ENCODE data around the gene KLHL13. TPM values are rescaled to one million over a fixed set of nuclear protein-coding genes. Genes with fewer than 3 reads are reported as not detected.

Gene KLHL13
- total and polyA plus RNA-seq, 2 of the 8 experiments (the other 6 are each of a cell fraction or from before 2014, with no cell fraction given), result 6.4 to 12.8 TPM

- H3K14ac ChIP-seq (ENCODE audit: insufficient read length), result no peak overlapping the region
- no peak overlapping the region for H2BK5ac ChIP-seq (ENCODE audit: low read depth, low read length)
- TF ChIP-seq SP1 (IDR thresholded peaks at IDR 0.05; ENCODE audit: low read depth, low read length), result no peak
Observed at GRCh38 chrX:117973110-117973807, 143.4 kb downstream of the KLHL13 start.

More at GRCh38 chrX:117973110-117973807, 143.4 kb downstream of the KLHL13 start:
- ChIA-PET CTCF (ENCODE audit: partially characterized antibody) (interaction anchor here (0.6 to 1.6 kb wide), 3 partner anchors 10 to 301 kb away, joined by 3 to 6 read pairs (median 3); no protein-coding TSS in a partner anchor), POLR2A (ENCODE audit: partially characterized antibody) (no interaction called here)
- Histone ChIP-seq H3K9me3 (ENCODE audit: insufficient read depth in 2 of 2, low read depth in 1 of 2, low read length in 1 of 2) (no peaks in the 10 kb centered on the region), H3K36me3 (ENCODE audit: control insufficient read depth in 2 of 4, insufficient read depth in 4 of 4, low read length in 3 of 4) (no peaks in the 10 kb centered on the region), H2BK20ac (ENCODE audit: low read length) (no peak overlapping the region), H3K4me1 (replicated peaks in 1 of 4; ENCODE audit: control insufficient read depth in 3 of 4, insufficient read depth in 4 of 4, low read length in 3 of 4) (peaks cover 0 to 4% (median 0%) of the 10 kb centered on the region in 4 experiments; a peak in 1 of 7 replicates), H3K79me2 (ENCODE audit: control insufficient read depth in 1 of 2, insufficient read depth in 2 of 2, low read length in 2 of 2) (no peaks in the 10 kb centered on the region), H3K27ac (ENCODE audit: low read depth, low read length) (no peak overlapping the region), H3K4me3 (ENCODE audit: extremely low read depth in 1 of 4, insufficient read depth in 2 of 4, low read depth in 3 of 4, low read length in 4 of 4) (peak overlapping the region in 1 of 4 experiments; percentile 7; a peak in 1 of 8 replicates), H4K20me1 (replicated peaks in 1 of 2; ENCODE audit: control insufficient read depth in 1 of 2, insufficient read depth in 2 of 2, low read length in 2 of 2) (no peaks in the 10 kb centered on the region), H2AFZ (ENCODE audit: low read length) (no peak overlapping the region), H3K4ac (replicated peaks; ENCODE audit: insufficient read length, low read depth, low read length) (no peak overlapping the region), H3K4me2 (ENCODE audit: insufficient read depth in 1 of 2, low read depth in 2 of 2, low read length in 2 of 2) (peak overlapping the region; percentile 37 to 41; a peak in 2 of 4 replicates), H4K91ac (replicated peaks; ENCODE audit: insufficient read length, low read length) (no peak overlapping the region), H2AK5ac (ENCODE audit: low read depth, low read length) (no peak overlapping the region), H3K56ac (replicated peaks; ENCODE audit: insufficient read length, low read depth, low read length) (no peak overlapping the region), H2BK12ac (ENCODE audit: low read depth, low read length) (no peak overlapping the region), H4K8ac (ENCODE audit: extremely low read depth, insufficient read depth, low read length) (no peak overlapping the region), H3K23ac (ENCODE audit: insufficient read length) (no peak overlapping the region), H2BK15ac (ENCODE audit: low read length) (no peak overlapping the region), H2BK120ac (replicated peaks; ENCODE audit: low read depth, low read length) (no peak overlapping the region), H3K9ac (replicated peaks in 1 of 4; ENCODE audit: extremely low read depth in 1 of 4, low read depth in 3 of 4, low read length in 3 of 4) (no peak overlapping the region), H3K18ac (ENCODE audit: extremely low read depth, low read length) (no peak overlapping the region), H4K5ac (ENCODE audit: insufficient read length, low read depth, low read length) (no peak overlapping the region), H3K79me1 (ENCODE audit: low read depth, low read length) (no peaks in the 10 kb centered on the region), H3K23me2 (ENCODE audit: low read depth, low read length) (no peaks in the 10 kb centered on the region), H3K27me3 (replicated peaks in 1 of 4; ENCODE audit: control insufficient read depth in 3 of 4, extremely low read depth in 1 of 4, insufficient read depth in 3 of 4, low read length in 3 of 4) (no peaks in the 10 kb centered on the region)
- FAIRE-seq (no peak), DNase-seq (ENCODE audit: low read depth in 1 of 2, low spot score in 2 of 2) (no peak)
- WGBS, 2 experiments (ENCODE audit: extremely low coverage in 1 of 2, insufficient coverage in 1 of 2, insufficient read length in 1 of 2, insufficient replicate concordance in 2 of 2, low coverage in 1 of 2, low lambda C conversion rate in 2 of 2, missing lambda C conversion rate in 1 of 2), result 72% methylated on average over 3 of the region's 4 CpGs; no CpG with 5 or more reads in 1 of the 2 experiments

Data from H1 (cell line).